Retinal pigment epithelial cell (primary cell): ENCODE data around the gene BRIP1.

Source experiments
- DNase-seq: peaks from one replicate; pipeline ENCODE4 v3.0.0-alpha.2; 2010; ENCODE audit warnings: low read depth
- H3K4me3 ChIP-seq: 2 replicates; pipeline ENCODE4 v1.5.1; 2011; ENCODE audit warnings: mild to moderate bottlenecking, low read length, control low read depth, moderate library complexity
- CTCF ChIP-seq: conservative IDR thresholded peaks from 2 replicates; pipeline ENCODE4 v1.5.1; 2011; ENCODE audit warnings: low read depth, low read length, control low read depth, inconsistent platforms

BRIP1 gene

GRCh38 chr17:61755078-61755477, 108.2 kb downstream of the BRIP1 start:
- DNase-seq, result no peak
- no peak overlapping the region for H3K4me3 ChIP-seq
- no peak for TF ChIP-seq CTCF

DNA sequence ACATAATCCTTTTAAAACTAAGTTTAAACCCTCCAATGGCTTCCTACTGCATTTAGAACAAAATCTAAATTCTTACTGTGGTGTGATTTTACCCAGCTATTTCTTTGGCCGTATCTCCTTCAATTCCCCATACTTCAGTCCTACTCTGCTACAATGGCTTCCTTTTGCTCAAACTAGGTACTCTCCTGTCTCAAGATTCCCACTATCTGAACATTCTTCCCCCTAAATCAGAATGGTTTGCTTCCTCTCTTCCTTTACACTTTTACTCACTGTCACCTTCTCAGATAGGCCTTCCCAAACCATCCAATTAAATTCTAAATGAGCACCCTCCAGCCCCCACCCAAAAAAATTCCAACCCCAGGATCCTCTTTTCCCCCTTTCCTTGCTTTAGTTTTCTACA, 109.2 kb downstream of the BRIP1 start:
- no peak overlapping the region for H3K4me3 ChIP-seq
- TF ChIP-seq CTCF, result no peak
- DNase-seq, result no peak

DNA sequence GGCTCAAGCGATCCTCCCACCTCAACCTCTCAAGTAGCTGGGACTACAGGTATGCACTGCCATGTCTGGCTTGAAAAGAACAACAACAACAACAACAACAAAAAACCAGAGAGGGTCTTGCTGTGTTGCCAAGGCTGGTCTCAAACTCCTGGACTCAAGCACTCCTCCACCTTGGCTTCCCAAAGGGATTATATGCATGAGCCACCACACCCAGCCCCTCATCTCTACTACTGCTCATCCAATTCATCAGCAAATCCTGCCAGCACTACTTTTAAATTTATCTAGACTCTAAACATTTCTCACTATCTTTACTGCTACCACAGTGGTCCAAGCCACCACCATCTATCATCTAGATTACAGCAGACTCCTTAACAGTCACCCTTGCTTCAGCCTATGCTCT, 109.6 kb downstream of the BRIP1 start:
- TF ChIP-seq CTCF, result no peak
- no peak for DNase-seq

GRCh38 chr17:61750656-61751055, 112.7 kb downstream of the BRIP1 start:
- no peak for TF ChIP-seq CTCF
- H3K4me3 ChIP-seq, result no peak overlapping the region
- no peak for DNase-seq

More for the DNA sequence above, 109.6 kb downstream of the BRIP1 start:
- no peak overlapping the region for H3K4me3 ChIP-seq

- no peak for DNase-seq
- no peak for TF ChIP-seq CTCF
- H3K4me3 ChIP-seq, result no peak overlapping the region
These were observed 113.4 kb downstream of the BRIP1 start for GRCh38 chr17:61749823-61750404.

- no peak for DNase-seq
- TF ChIP-seq CTCF, result no peak
- H3K4me3 ChIP-seq, result no peak overlapping the region
These were observed 116.9 kb downstream of the BRIP1 start for GRCh38 chr17:61746248-61746985.

GRCh38 chr17:61744804-61745203, 118.5 kb downstream of the BRIP1 start:
- H3K4me3 ChIP-seq, result no peak overlapping the region
- DNase-seq, result no peak
- no peak for TF ChIP-seq CTCF
